Neural cell (in vitro differentiated cells): ENCODE data around the gene SLC15A4. TPM values are rescaled to one million over a fixed set of nuclear protein-coding genes. Genes with fewer than 3 reads are reported as not detected.

Experiments used
- H2AFZ ChIP-seq: fragments of 200-600, 300-800 bp; sonication (generic), shearing (Covaris generic); 2 replicates; pipeline ENCODE4 v1.6.0; 2014; ENCODE audit warnings: low read depth, mild to moderate bottlenecking, antibody characterized with exemption, low read length, moderate library complexity
- H3F3A ChIP-seq: fragments of 200-600 bp; shearing (Covaris generic); 2 replicates; pipeline ENCODE4 v1.6.1; 2016; ENCODE audit warnings: mild to moderate bottlenecking, moderate library complexity, mixed read lengths, antibody characterized with exemption, low read length; ENCODE audit not compliant: insufficient read depth, poor library complexity, severe bottlenecking
- H3K27ac ChIP-seq: fragments of 200-600, 300-800 bp; sonication (generic), shearing (Covaris generic); 2 replicates; pipeline ENCODE4 v1.5.1; 2014; ENCODE audit warnings: mild to moderate bottlenecking, low read length, moderate library complexity
- H3K27me3 ChIP-seq: fragments of 300-800, 200-600 bp; sonication (generic), shearing (Covaris generic); 2 replicates; pipeline ENCODE4 v1.6.0; 2014; ENCODE audit warnings: mild to moderate bottlenecking, low read depth, low read length, moderate library complexity; ENCODE audit not compliant: insufficient read depth
- H3K36me3 ChIP-seq: fragments of 300-800, 200-600 bp; sonication (generic), shearing (Covaris generic); 2 replicates; pipeline ENCODE4 v1.5.1; 2014; ENCODE audit warnings: mild to moderate bottlenecking, antibody characterized with exemption, low read length, moderate library complexity; ENCODE audit not compliant: insufficient read depth
- H3K4me2 ChIP-seq: fragments of 300-800, 200-600 bp; sonication (generic), shearing (Covaris generic); 2 replicates; pipeline ENCODE4 v1.6.0; 2014; ENCODE audit warnings: mild to moderate bottlenecking, low read length
- H3K4me3 ChIP-seq: fragments of 300-800, 200-600 bp; sonication (generic), shearing (Covaris generic); 2 replicates; pipeline ENCODE4 v1.5.1; 2014; ENCODE audit warnings: mild to moderate bottlenecking, low read length, moderate library complexity
- H3K79me2 ChIP-seq: fragments of 200-600 bp; shearing (Covaris generic); replicated peaks from 2 replicates; pipeline ENCODE4 v1.6.0; 2014; ENCODE audit warnings: mild to moderate bottlenecking, low read length, moderate library complexity; ENCODE audit not compliant: insufficient read depth
- H3K9ac ChIP-seq: fragments of 300-800, 200-600 bp; sonication (generic), shearing (Covaris generic); 2 replicates; pipeline ENCODE4 v1.6.1; 2016; ENCODE audit warnings: mild to moderate bottlenecking, low read length, mixed read lengths
- H3K9me2 ChIP-seq: fragments of 200-600 bp; shearing (Covaris generic); 2 replicates; pipeline ENCODE4 v1.6.1; 2016; ENCODE audit warnings: mild to moderate bottlenecking, low read length, mixed read lengths; ENCODE audit not compliant: insufficient read depth
- H3K9me3 ChIP-seq: fragments of 200-600, 300-800 bp; sonication (generic), shearing (Covaris generic); 2 replicates; pipeline ENCODE4 v1.6.1; 2016; ENCODE audit warnings: mild to moderate bottlenecking, mixed run types, low read length, moderate library complexity, mixed read lengths
- H4K20me1 ChIP-seq: fragments of 200-600 bp; shearing (Covaris generic); 2 replicates; pipeline ENCODE4 v1.6.1; 2016; ENCODE audit warnings: mild to moderate bottlenecking, mixed run types; ENCODE audit not compliant: insufficient read depth
- CTCF ChIP-seq: fragments of 450-650 bp; IDR thresholded peaks from 2 replicates; pipeline ENCODE4 v1.5.1; 2014; ENCODE audit warnings: antibody characterized with exemption, mild to moderate bottlenecking, moderate library complexity; ENCODE audit not compliant: poor library complexity, severe bottlenecking
- EP300 ChIP-seq: fragments of 450-650 bp; conservative IDR thresholded peaks from 2 replicates; pipeline ENCODE4 v1.6.1; 2014; ENCODE audit warnings: antibody characterized with exemption, mild to moderate bottlenecking, moderate library complexity; ENCODE audit not compliant: poor library complexity, severe bottlenecking
- EZH2 ChIP-seq: fragments of 200-600, 300-800 bp; shearing (Covaris generic), sonication (generic); IDR thresholded peaks from 2 replicates; pipeline ENCODE4 v1.6.1; 2014; ENCODE audit warnings: antibody characterized with exemption, low read length, borderline replicate concordance, mild to moderate bottlenecking; ENCODE audit not compliant: insufficient read depth, poor library complexity, severe bottlenecking
- MXI1 ChIP-seq: fragments of 450-650 bp; conservative IDR thresholded peaks from 2 replicates; pipeline ENCODE4 v1.6.1; 2014; ENCODE audit warnings: antibody characterized with exemption, mild to moderate bottlenecking; ENCODE audit not compliant: poor library complexity, severe bottlenecking
- POLR2AphosphoS5 ChIP-seq: IDR thresholded peaks from 2 replicates; pipeline ENCODE4 v1.6.1; 2012
- RAD21 ChIP-seq: fragments of 450-650 bp; conservative IDR thresholded peaks from 2 replicates; pipeline ENCODE4 v1.6.1; 2014; ENCODE audit warnings: antibody characterized with exemption, mild to moderate bottlenecking, moderate library complexity
- REST ChIP-seq: IDR thresholded peaks from 2 replicates; pipeline ENCODE4 v1.6.1; 2012; ENCODE audit warnings: borderline replicate concordance
- SMC3 ChIP-seq: fragments of 450-650 bp; conservative IDR thresholded peaks from 2 replicates; pipeline ENCODE4 v1.6.1; 2014; ENCODE audit warnings: antibody characterized with exemption, mild to moderate bottlenecking, moderate library complexity; ENCODE audit not compliant: poor library complexity
- TAF1 ChIP-seq: IDR thresholded peaks from 2 replicates; pipeline ENCODE4 v1.6.1; 2012; ENCODE audit warnings: low read depth
- polyA plus RNA-seq: library from polyadenylated mRNA; depleted of rRNA; stranded (reverse); fragments of >200 nt; gene quantifications from 2 replicates; pipeline ENCODE4 v1.2.3, GENCODE V29; 2014

Gene SLC15A4
- polyA plus RNA-seq, 1 donor from 2014 or later, result 34.7 TPM

GRCh38 chr12:128844031-128844635, 20.4 kb upstream of the SLC15A4 start:
- H3K27me3 ChIP-seq, result no peaks in the 10 kb centered on the region
- H2AFZ ChIP-seq, result no peak overlapping the region
- no peak overlapping the region for H3K27ac ChIP-seq
- H3K9ac ChIP-seq, result no peak overlapping the region
- no peaks in the 10 kb centered on the region for H3F3A ChIP-seq
- no peaks in the 10 kb centered on the region for H3K9me2 ChIP-seq
- H3K4me2 ChIP-seq, result no peak overlapping the region
- no peaks in the 10 kb centered on the region for H4K20me1 ChIP-seq
- H3K79me2 ChIP-seq, result no peaks in the 10 kb centered on the region
- TF ChIP-seq CTCF (no peak), POLR2AphosphoS5 (no peak), MXI1 (no peak), SMC3 (no peak), RAD21 (no peak), TAF1 (no peak), REST (no peak), EZH2 (no peak), EP300 (no peak)
- H3K4me3 ChIP-seq, result no peak overlapping the region
- no peaks in the 10 kb centered on the region for H3K36me3 ChIP-seq
- no peaks in the 10 kb centered on the region for H3K9me3 ChIP-seq

- no peaks in the 10 kb centered on the region for H3K9me2 ChIP-seq
- no peaks in the 10 kb centered on the region for H3K9me3 ChIP-seq
- H3K9ac ChIP-seq, result no peak overlapping the region
- TF ChIP-seq POLR2AphosphoS5, result no peak
- no peak for TF ChIP-seq EP300
- TF ChIP-seq RAD21, result no peak
- no peak for TF ChIP-seq MXI1
- TF ChIP-seq EZH2, result no peak
- TF ChIP-seq CTCF, result no peak
- no peak overlapping the region for H3K4me3 ChIP-seq
- H2AFZ ChIP-seq, result no peak overlapping the region
- no peaks in the 10 kb centered on the region for H3K27me3 ChIP-seq
- no peaks in the 10 kb centered on the region for H3K36me3 ChIP-seq
- H3K4me2 ChIP-seq, result no peak overlapping the region
- no peaks in the 10 kb centered on the region for H3F3A ChIP-seq
- H3K27ac ChIP-seq, result no peak overlapping the region
- H3K79me2 ChIP-seq, result no peaks in the 10 kb centered on the region
- no peaks in the 10 kb centered on the region for H4K20me1 ChIP-seq
Observed at GRCh38 chr12:128843538-128843937, 19.8 kb upstream of the SLC15A4 start.
